SU-DHL-6 (cell line): Measurements from ENCODE around the gene PNLIPRP3.

Experiments used
- H2AFZ ChIP-seq: fragments of 200-600 bp; sonication (generic); 2 replicates; pipeline ENCODE4 v1.6.1; 2014; ENCODE audit warnings: low read depth, mild to moderate bottlenecking, moderate library complexity, mixed read lengths, antibody characterized with exemption, low read length; ENCODE audit not compliant: severe bottlenecking
- H3F3A ChIP-seq: fragments of 200-600 bp; shearing (Covaris generic); 2 replicates; pipeline ENCODE4 v1.6.0; 2016; ENCODE audit warnings: antibody characterized with exemption, mild to moderate bottlenecking; ENCODE audit not compliant: insufficient read depth
- H3K27ac ChIP-seq: fragments of 200-600 bp; sonication (generic); 2 replicates; pipeline ENCODE4 v1.5.1; 2016; ENCODE audit warnings: low read depth, mild to moderate bottlenecking, low read length, moderate library complexity, mixed read lengths
- H3K27me3 ChIP-seq: fragments of 200-600 bp; sonication (generic), shearing (Covaris generic); 2 replicates; pipeline ENCODE4 v1.6.0; 2014; ENCODE audit warnings: mild to moderate bottlenecking, low read length
- H3K36me3 ChIP-seq: fragments of 200-600 bp; sonication (generic); 2 replicates; pipeline ENCODE4 v1.6.1; 2014; ENCODE audit warnings: mild to moderate bottlenecking, low read length, mixed read lengths
- H3K4me2 ChIP-seq: fragments of 300-600, 200-600 bp; shearing (Covaris generic), sonication (generic); 2 replicates; pipeline ENCODE4 v1.6.0; 2014; ENCODE audit warnings: low read length, low read depth, mild to moderate bottlenecking; ENCODE audit not compliant: poor library complexity, severe bottlenecking
- H3K4me3 ChIP-seq: fragments of 200-600 bp; sonication (generic); 2 replicates; pipeline ENCODE4 v1.5.1; 2014; ENCODE audit warnings: antibody characterized with exemption, low read length, mild to moderate bottlenecking, mixed read lengths; ENCODE audit not compliant: insufficient read depth, poor library complexity, severe bottlenecking
- H3K79me2 ChIP-seq: fragments of 200-600 bp; sonication (generic); 2 replicates; pipeline ENCODE4 v1.6.1; 2014; ENCODE audit warnings: mild to moderate bottlenecking, low read length, moderate library complexity; ENCODE audit not compliant: insufficient read depth
- H3K9ac ChIP-seq: fragments of 200-600 bp; sonication (generic); 2 replicates; pipeline ENCODE4 v1.7.0; 2014; ENCODE audit warnings: mild to moderate bottlenecking, low read length
- H3K9me2 ChIP-seq: fragments of 200-600 bp; sonication (generic); replicated peaks from 2 replicates; pipeline ENCODE4 v1.6.1; 2014; ENCODE audit warnings: low read length; ENCODE audit not compliant: insufficient read depth
- H3K9me3 ChIP-seq: fragments of 200-600 bp; sonication (generic); 2 replicates; pipeline ENCODE4 v1.6.1; 2014; ENCODE audit warnings: low read length, mixed read lengths; ENCODE audit not compliant: insufficient read depth
- H4K20me1 ChIP-seq: fragments of 200-600 bp; sonication (generic); 2 replicates; pipeline ENCODE4 v1.6.1; 2014; ENCODE audit warnings: low read depth, mild to moderate bottlenecking, antibody characterized with exemption, low read length, moderate library complexity, mixed read lengths
- CTCF ChIP-seq: fragments of 200-600 bp; sonication (generic); IDR thresholded peaks from one replicate; pipeline ENCODE4 v1.5.1; 2017; ENCODE audit warnings: antibody characterized with exemption, mild to moderate bottlenecking, low read length, moderate library complexity; ENCODE audit not compliant: insufficient read depth, poor library complexity, severe bottlenecking
- EZH2phosphoT487 ChIP-seq: fragments of 200-600 bp; sonication (generic), shearing (Covaris generic); conservative IDR thresholded peaks from 2 replicates; pipeline ENCODE4 v1.6.1; 2018; ENCODE audit warnings: mild to moderate bottlenecking, antibody characterized with exemption, low read length, moderate library complexity, mixed read lengths

Gene PNLIPRP3

GRCh38 chr10:116457488-116457887 is 29.8 kb downstream of the PNLIPRP3 start:
- no peaks in the 10 kb centered on the region for H3K27me3 ChIP-seq
- no peaks in the 10 kb centered on the region for H3F3A ChIP-seq
- H3K9me3 ChIP-seq, result no peaks in the 10 kb centered on the region
- H3K79me2 ChIP-seq, result no peaks in the 10 kb centered on the region
- H3K27ac ChIP-seq, result no peak overlapping the region
- no peak overlapping the region for H2AFZ ChIP-seq
- no peaks in the 10 kb centered on the region for H3K9me2 ChIP-seq
- TF ChIP-seq EZH2phosphoT487 (no peak), CTCF (no peak)
- H4K20me1 ChIP-seq, result no peaks in the 10 kb centered on the region
- no peak overlapping the region for H3K9ac ChIP-seq
- no peaks in the 10 kb centered on the region for H3K36me3 ChIP-seq
- no peak overlapping the region for H3K4me3 ChIP-seq
- no peak overlapping the region for H3K4me2 ChIP-seq

- Histone ChIP-seq H3K9ac (no peak overlapping the region), H4K20me1 (no peaks in the 10 kb centered on the region), H3F3A (no peaks in the 10 kb centered on the region), H3K27me3 (no peaks in the 10 kb centered on the region), H3K4me2 (no peak overlapping the region), H3K79me2 (no peaks in the 10 kb centered on the region), H3K9me2 (no peaks in the 10 kb centered on the region), H3K27ac (no peak overlapping the region), H3K9me3 (no peaks in the 10 kb centered on the region), H2AFZ (no peak overlapping the region), H3K36me3 (no peaks in the 10 kb centered on the region), H3K4me3 (no peak overlapping the region)
- no peak for TF ChIP-seq EZH2phosphoT487
- TF ChIP-seq CTCF, result no peak
Measured at GRCh38 chr10:116460219-116460618, 32.6 kb downstream of the PNLIPRP3 start.

GRCh38 chr10:116461680-116462079 is 34.0 kb downstream of the PNLIPRP3 start:
- H3K9ac ChIP-seq, result no peak overlapping the region
- H3K36me3 ChIP-seq, result no peaks in the 10 kb centered on the region

GRCh38 chr10:116464257-116464656 is 36.6 kb downstream of the PNLIPRP3 start:
- H3K9ac ChIP-seq, result no peak overlapping the region

More at GRCh38 chr10:116461680-116462079, 34.0 kb downstream of the PNLIPRP3 start:
- Histone ChIP-seq H3K79me2 (no peaks in the 10 kb centered on the region), H3K27me3 (no peaks in the 10 kb centered on the region), H3K9me3 (no peaks in the 10 kb centered on the region), H4K20me1 (no peaks in the 10 kb centered on the region), H3F3A (no peaks in the 10 kb centered on the region), H3K9me2 (no peaks in the 10 kb centered on the region), H2AFZ (no peak overlapping the region), H3K4me2 (no peak overlapping the region), H3K4me3 (no peak overlapping the region), H3K27ac (no peak overlapping the region)
- TF ChIP-seq EZH2phosphoT487, result no peak

More at GRCh38 chr10:116464257-116464656, 36.6 kb downstream of the PNLIPRP3 start:
- H3K36me3 ChIP-seq, result no peaks in the 10 kb centered on the region
- no peak overlapping the region for H3K4me3 ChIP-seq
- H3K9me3 ChIP-seq, result no peaks in the 10 kb centered on the region
- H3K9me2 ChIP-seq, result no peaks in the 10 kb centered on the region
- no peak overlapping the region for H3K4me2 ChIP-seq
- H4K20me1 ChIP-seq, result no peaks in the 10 kb centered on the region
- no peaks in the 10 kb centered on the region for H3F3A ChIP-seq
- TF ChIP-seq EZH2phosphoT487 (no peak), CTCF (no peak)
- no peak overlapping the region for H2AFZ ChIP-seq
- H3K27me3 ChIP-seq, result no peaks in the 10 kb centered on the region
- H3K79me2 ChIP-seq, result no peaks in the 10 kb centered on the region
- no peak overlapping the region for H3K27ac ChIP-seq
